ENCODE measurements around the gene AIF1.

The AIF1 gene

DNA sequence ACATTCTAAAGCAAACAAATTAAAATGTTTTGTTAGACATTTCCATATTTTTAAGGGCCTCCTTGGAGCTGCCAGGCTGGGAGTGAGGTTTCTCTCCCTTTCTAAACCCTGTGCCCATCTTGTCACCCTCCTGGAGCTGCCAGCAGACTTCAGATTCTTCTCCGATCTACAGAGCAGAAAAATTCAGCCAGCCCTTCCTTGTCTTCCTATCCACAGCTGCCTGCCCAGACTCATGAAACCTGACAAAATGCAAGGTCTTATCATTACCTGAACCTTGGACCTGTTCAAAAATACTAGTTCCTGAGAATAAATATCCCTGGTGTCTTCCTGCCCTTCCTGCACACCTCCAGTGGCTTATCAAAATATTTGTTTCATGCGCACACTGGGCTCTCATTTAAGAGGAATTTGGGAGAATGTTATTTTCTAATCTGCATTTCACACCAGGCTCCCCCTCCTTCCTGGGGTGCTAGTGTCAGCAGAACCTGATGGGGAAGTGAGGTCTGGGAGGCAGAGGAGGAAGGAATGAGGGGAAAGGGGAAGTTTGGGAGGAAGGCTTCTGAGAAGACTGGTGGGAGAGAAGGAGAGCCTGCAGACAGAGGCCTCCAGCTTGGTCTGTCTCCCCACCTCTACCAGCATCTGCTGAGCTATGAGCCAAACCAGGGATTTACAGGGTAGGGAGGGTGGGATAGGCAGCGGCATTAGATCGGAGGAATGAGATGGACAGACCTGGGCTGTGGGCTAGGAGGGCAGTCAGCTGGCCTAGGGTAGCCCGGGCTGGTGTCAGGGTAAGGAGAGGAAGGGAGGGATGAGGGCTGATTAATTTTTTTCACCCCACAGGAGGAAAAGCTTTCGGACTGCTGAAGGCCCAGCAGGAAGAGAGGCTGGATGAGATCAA, at the start of gene AIF1:
AIF1 (plus strand) TSS at position 551 of the 895 bp plus-strand sequence; CDS start at position 647, 96 bp downstream.
- DNase-seq (ENCODE audit: low read depth) = no peak

DNA sequence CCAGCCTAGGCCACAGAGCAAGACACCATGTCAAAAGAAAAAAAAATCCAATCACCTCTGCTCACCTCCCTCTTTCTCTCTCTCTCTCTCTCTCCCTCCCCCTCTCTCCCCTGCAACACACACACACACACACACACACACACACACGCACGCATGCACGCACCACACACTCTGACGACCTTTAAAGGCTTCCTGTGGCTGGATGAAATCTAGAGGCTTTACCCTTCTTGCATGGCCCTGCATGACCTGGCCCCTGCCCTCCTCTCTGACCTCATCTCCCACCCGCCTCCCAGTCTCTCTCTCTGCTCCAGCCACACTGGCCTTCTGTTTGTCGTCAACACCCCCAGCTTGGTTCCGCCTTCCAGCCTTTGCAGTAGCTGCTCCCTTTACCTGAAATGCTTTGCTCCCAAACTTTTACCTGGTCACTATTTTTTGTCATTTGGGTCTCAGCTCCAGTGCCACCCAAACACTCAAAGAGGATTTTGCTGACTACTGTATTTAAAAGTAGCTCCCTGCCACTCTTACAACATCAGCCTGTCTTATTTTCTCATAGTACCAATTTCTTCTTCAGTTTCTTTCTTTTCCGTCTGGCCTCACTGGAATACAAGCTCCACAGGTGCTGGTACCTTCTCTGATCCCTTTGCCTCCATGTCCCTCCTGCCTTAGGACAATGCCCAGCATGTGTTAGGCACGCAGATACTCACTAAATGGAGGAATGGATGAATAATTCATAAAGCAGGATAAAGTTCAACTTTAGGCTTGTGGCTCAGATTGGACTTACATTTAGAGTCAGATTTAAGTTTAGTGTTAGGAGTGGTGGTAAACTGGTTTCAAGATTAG, 47.3 kb upstream of the AIF1 start:
- no peak for DNase-seq (ENCODE audit: low read depth)

DNA sequence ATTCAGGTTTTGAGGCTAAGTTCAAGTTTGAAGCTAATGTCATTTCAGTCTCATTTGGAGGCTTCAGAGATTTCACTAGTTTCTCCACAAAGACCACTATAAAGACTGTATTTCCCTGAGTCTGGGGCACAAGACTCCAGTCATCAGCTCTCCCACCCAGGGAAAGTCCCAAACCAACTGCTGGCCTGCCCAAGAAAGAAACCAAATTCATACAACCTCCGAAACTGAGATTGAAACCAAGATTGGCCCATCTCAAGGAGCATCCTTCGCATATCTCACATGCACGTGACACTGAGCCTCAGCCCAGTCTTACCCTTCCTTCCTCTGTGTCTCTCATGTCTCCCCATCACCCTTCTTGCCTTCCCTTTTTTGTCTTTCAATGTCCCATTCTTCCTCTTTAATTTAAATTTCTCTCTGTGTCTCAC, 46.5 kb upstream of the AIF1 start:
- DNase-seq (ENCODE audit: low read depth) = no peak

DNA sequence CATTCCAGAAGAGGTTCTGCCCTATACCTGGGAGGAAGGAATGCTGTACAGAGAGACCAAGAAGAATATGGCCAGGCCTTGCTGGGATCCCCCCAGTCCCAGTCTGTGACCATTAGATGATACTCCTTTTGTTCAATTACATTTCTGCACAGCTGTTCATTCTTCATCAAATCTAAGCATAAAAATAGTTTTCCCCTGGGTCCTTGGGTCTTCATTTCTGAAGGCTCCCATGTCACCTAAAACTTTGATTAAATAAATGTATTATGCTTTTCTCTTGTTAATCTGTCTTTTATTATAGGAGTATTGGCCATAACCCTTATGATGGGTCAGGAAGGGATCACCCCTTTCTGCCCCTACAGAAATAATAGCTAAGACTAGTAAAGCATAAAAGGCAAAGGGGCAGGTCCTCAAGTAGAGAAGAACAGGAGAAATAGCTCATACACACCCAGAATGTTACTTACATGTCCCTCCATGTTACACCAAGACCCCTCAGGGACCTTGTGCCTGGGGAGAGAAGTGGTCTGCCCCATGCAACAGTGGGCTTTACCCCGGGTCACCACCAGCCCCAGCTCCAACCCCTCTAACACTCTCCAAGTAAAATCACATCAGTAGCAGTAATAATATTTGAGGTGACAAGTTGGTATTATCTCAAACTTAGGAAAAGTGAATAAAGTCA, 45.0 kb upstream of the AIF1 start:
- no peak for DNase-seq (ENCODE audit: low read depth)

DNA sequence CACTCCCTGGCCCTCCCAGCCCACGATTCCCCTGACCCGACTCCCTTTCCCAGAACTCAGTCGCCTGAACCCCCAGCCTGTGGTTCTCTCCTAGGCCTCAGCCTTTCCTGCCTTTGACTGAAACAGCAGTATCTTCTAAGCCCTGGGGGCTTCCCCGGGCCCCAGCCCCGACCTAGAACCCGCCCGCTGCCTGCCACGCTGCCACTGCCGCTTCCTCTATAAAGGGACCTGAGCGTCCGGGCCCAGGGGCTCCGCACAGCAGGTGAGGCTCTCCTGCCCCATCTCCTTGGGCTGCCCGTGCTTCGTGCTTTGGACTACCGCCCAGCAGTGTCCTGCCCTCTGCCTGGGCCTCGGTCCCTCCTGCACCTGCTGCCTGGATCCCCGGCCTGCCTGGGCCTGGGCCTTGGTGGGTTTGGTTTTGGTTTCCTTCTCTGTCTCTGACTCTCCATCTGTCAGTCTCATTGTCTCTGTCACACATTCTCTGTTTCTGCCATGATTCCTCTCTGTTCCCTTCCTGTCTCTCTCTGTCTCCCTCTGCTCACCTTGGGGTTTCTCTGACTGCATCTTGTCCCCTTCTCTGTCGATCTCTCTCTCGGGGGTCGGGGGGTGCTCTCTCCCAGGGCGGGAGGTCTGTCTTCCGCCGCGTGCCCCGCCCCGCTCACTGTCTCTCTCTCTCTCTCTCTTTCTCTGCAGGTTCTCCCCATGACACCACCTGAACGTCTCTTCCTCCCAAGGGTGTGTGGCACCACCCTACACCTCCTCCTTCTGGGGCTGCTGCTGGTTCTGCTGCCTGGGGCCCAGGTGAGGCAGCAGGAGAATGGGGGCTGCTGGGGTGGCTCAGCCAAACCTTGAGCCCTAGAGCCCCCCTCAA, 42.8 kb upstream of the AIF1 start, which contains the start of gene LTA:
LTA (plus strand) TSS at position 249 of the 871 bp plus-strand sequence; CDS start at position 703, 454 bp downstream.
- no peak for DNase-seq (ENCODE audit: low read depth)

DNA sequence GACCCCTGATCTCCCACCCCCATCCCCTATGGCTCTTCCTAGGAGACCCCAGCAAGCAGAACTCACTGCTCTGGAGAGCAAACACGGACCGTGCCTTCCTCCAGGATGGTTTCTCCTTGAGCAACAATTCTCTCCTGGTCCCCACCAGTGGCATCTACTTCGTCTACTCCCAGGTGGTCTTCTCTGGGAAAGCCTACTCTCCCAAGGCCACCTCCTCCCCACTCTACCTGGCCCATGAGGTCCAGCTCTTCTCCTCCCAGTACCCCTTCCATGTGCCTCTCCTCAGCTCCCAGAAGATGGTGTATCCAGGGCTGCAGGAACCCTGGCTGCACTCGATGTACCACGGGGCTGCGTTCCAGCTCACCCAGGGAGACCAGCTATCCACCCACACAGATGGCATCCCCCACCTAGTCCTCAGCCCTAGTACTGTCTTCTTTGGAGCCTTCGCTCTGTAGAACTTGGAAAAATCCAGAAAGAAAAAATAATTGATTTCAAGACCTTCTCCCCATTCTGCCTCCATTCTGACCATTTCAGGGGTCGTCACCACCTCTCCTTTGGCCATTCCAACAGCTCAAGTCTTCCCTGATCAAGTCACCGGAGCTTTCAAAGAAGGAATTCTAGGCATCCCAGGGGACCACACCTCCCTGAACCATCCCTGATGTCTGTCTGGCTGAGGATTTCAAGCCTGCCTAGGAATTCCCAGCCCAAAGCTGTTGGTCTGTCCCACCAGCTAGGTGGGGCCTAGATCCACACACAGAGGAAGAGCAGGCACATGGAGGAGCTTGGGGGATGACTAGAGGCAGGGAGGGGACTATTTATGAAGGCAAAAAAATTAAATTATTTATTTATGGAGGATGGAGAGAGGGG, 41.6 kb upstream of the AIF1 start:
- no peak for DNase-seq (ENCODE audit: low read depth)

DNA sequence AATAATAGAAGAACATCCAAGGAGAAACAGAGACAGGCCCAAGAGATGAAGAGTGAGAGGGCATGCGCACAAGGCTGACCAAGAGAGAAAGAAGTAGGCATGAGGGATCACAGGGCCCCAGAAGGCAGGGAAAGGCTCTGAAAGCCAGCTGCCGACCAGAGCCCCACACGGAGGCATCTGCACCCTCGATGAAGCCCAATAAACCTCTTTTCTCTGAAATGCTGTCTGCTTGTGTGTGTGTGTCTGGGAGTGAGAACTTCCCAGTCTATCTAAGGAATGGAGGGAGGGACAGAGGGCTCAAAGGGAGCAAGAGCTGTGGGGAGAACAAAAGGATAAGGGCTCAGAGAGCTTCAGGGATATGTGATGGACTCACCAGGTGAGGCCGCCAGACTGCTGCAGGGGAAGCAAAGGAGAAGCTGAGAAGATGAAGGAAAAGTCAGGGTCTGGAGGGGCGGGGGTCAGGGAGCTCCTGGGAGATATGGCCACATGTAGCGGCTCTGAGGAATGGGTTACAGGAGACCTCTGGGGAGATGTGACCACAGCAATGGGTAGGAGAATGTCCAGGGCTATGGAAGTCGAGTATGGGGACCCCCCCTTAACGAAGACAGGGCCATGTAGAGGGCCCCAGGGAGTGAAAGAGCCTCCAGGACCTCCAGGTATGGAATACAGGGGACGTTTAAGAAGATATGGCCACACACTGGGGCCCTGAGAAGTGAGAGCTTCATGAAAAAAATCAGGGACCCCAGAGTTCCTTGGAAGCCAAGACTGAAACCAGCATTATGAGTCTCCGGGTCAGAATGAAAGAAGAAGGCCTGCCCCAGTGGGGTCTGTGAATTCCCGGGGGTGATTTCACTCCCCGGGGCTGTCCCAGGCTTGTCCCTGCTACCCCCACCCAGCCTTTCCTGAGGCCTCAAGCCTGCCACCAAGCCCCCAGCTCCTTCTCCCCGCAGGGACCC, 40.6 kb upstream of the AIF1 start:
- DNase-seq (ENCODE audit: low read depth) = no peak

DNA sequence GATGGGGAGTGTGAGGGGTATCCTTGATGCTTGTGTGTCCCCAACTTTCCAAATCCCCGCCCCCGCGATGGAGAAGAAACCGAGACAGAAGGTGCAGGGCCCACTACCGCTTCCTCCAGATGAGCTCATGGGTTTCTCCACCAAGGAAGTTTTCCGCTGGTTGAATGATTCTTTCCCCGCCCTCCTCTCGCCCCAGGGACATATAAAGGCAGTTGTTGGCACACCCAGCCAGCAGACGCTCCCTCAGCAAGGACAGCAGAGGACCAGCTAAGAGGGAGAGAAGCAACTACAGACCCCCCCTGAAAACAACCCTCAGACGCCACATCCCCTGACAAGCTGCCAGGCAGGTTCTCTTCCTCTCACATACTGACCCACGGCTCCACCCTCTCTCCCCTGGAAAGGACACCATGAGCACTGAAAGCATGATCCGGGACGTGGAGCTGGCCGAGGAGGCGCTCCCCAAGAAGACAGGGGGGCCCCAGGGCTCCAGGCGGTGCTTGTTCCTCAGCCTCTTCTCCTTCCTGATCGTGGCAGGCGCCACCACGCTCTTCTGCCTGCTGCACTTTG, 39.6 kb upstream of the AIF1 start, which contains the start of gene TNF:
TNF (plus strand) TSS at position 231 of the 567 bp plus-strand sequence; CDS start at position 408, 177 bp downstream.
- no peak for DNase-seq (ENCODE audit: low read depth)

DNA sequence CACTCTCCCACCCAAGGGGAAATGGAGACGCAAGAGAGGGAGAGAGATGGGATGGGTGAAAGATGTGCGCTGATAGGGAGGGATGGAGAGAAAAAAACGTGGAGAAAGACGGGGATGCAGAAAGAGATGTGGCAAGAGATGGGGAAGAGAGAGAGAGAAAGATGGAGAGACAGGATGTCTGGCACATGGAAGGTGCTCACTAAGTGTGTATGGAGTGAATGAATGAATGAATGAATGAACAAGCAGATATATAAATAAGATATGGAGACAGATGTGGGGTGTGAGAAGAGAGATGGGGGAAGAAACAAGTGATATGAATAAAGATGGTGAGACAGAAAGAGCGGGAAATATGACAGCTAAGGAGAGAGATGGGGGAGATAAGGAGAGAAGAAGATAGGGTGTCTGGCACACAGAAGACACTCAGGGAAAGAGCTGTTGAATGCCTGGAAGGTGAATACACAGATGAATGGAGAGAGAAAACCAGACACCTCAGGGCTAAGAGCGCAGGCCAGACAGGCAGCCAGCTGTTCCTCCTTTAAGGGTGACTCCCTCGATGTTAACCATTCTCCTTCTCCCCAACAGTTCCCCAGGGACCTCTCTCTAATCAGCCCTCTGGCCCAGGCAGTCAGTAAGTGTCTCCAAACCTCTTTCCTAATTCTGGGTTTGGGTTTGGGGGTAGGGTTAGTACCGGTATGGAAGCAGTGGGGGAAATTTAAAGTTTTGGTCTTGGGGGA, 38.9 kb upstream of the AIF1 start:
- DNase-seq (ENCODE audit: low read depth) = no peak

DNA sequence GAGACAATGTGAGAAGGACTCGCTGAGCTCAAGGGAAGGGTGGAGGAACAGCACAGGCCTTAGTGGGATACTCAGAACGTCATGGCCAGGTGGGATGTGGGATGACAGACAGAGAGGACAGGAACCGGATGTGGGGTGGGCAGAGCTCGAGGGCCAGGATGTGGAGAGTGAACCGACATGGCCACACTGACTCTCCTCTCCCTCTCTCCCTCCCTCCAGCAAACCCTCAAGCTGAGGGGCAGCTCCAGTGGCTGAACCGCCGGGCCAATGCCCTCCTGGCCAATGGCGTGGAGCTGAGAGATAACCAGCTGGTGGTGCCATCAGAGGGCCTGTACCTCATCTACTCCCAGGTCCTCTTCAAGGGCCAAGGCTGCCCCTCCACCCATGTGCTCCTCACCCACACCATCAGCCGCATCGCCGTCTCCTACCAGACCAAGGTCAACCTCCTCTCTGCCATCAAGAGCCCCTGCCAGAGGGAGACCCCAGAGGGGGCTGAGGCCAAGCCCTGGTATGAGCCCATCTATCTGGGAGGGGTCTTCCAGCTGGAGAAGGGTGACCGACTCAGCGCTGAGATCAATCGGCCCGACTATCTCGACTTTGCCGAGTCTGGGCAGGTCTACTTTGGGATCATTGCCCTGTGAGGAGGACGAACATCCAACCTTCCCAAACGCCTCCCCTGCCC, 38.0 kb upstream of the AIF1 start:
- no peak for DNase-seq (ENCODE audit: low read depth)

DNA sequence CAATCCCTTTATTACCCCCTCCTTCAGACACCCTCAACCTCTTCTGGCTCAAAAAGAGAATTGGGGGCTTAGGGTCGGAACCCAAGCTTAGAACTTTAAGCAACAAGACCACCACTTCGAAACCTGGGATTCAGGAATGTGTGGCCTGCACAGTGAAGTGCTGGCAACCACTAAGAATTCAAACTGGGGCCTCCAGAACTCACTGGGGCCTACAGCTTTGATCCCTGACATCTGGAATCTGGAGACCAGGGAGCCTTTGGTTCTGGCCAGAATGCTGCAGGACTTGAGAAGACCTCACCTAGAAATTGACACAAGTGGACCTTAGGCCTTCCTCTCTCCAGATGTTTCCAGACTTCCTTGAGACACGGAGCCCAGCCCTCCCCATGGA, 37.5 kb upstream of the AIF1 start:
- DNase-seq (ENCODE audit: low read depth) = no peak

DNA sequence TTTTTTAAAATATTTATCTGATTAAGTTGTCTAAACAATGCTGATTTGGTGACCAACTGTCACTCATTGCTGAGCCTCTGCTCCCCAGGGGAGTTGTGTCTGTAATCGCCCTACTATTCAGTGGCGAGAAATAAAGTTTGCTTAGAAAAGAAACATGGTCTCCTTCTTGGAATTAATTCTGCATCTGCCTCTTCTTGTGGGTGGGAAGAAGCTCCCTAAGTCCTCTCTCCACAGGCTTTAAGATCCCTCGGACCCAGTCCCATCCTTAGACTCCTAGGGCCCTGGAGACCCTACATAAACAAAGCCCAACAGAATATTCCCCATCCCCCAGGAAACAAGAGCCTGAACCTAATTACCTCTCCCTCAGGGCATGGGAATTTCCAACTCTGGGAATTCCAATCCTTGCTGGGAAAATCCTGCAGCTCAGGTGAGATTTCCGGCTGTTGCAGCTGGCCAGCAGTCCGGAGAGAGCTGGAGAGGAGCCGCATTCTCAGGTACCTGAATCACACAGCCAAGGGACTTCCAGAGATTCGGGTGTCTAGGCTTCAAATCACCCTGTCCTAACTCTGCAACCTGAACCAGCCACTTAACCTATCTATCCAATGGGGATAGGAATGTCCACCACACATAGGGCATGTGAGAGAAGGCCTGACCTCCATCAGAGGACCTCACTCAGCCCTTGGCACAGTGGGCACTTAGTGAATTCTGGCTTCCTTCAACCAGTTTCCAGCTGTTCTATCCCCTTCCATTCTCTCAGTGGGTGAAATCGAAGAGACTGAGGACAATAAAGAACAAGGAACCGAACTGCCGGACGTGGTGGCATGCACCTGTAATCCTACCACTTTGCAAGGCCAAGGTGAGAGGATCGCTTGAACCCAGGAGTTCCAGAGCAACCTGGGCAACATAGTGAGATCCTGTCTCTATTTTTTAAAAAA, 36.6 kb upstream of the AIF1 start:
- DNase-seq (ENCODE audit: low read depth) = no peak

DNA sequence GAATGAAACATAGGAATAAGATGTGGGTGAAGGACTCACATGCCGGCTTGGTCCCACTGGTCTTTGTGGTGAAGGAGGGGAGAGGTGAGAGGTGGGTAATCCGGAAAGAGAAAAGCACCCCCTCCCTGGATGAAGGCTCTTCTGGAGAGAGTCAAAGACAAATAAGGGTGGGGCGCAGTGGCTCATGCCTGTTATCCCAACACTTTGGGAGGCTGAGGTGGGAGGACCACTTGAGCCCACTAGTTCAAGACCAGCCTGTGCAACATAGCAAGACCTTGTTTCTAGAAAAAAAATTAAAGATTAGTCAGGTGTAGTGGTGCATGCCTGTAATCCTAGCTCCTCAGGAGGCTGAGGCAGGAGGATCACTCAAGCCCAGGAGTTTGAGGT, 35.9 kb upstream of the AIF1 start:
- no peak for DNase-seq (ENCODE audit: low read depth)

DNA sequence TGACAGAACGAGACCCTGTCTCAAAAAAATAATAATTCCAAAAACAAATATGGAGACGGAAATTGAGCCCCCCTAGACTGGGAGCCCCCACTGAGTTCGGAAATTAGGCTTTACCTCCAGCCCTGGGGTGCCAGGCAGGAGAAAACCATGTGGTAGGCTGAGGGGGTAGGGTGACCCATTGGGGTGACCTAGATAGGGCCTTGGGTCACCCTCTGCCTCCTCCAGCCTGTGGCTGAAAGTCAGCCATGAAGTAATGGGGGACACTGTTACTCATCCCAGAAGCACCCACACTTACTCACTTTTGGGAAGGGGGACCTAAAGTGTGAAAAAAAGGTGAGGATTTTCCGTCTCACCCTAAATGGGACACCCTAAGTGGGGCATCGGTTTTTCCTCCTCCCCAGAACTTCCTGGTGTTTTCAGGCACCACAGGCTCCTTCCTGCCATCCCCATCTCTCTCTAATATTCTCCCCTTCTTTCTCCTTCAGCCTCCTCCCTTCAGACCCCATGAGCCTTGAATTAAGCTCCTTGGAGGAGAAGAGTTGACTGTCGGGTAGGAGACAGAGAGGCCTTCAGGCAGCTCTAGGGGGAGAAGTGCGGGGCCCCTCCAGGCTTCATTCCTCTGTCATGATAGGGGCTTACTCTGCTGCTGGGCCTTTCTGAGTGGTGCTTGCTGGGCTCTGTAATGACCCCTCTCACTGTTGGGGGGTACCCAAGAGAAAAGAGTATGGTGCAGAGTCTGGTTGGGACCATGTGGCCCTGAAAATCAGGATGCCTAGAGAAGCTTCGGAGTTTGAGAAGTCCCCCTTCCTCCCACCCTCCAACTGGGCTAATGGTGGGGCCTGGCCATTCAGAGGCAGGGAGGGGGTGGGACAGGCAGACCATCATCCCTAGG, 35.2 kb upstream of the AIF1 start:
- no peak for DNase-seq (ENCODE audit: low read depth)

DNA sequence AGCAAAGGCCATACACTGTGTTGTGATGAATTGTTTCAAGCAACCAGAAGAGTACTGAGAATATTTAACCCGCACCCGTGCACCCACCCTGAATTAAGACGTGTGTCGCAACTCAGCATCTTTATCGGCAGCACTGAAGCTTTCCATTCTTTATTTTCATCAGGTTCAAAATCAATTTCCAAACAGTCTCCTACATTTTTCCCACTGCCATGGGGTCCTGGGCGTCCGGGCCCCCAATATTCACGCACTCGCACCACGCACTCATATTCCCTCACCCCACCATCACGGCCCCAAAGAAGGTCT, 34.6 kb upstream of the AIF1 start:
- DNase-seq (ENCODE audit: low read depth) = no peak

All from EH (cell line).